SKM-1 (cell line): Measurements from ENCODE around the gene SLC35F2.
"Not testable (repeated sequence)": the region's sequence is repeated elsewhere in the genome, so short reads cannot be mapped to it uniquely, and the experiment has no call there.

Experiments
- DNase-seq: peaks from one replicate; lab custom pipeline; 2025; ENCODE audit not compliant: unreplicated experiment; lab: John Stamatoyannopoulos, UW

SLC35F2 gene

GRCh38 chr11:107791343-107792048 lies 67.1 kb downstream of the SLC35F2 start:
- DNase-seq, result no peak

DNA sequence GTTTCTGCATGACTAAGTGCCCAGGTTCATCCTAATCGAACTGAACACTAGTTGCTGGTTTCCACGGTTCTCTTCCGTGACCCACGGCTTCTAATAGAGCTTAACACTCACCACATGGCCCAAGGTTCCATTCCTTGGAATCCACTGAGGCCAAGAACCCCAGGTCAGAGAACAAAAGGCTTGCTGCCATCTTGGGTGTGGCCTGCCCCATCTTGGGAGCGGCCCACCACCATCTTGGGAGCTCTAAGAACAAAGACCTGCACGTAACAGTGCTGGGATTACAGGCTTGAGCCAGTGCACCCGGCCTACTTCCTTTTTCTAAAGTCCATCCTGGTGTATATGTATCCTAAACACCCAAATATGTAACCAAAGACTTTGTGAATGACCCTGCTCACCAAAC lies 68.8 kb downstream of the SLC35F2 start:
- no peak for DNase-seq

- no peak for DNase-seq
Measured at GRCh38 chr11:107787733-107788132, 70.9 kb downstream of the SLC35F2 start.

- no peak for DNase-seq
Measured at GRCh38 chr11:107785401-107785800, 73.2 kb downstream of the SLC35F2 start.

- DNase-seq, result no peak
Measured at GRCh38 chr11:107783121-107783520, 75.5 kb downstream of the SLC35F2 start.

- DNase-seq, result no peak
Measured at GRCh38 chr11:107780775-107781174, 77.8 kb downstream of the SLC35F2 start.

- DNase-seq, result no peak
Measured at GRCh38 chr11:107780136-107780535, 78.5 kb downstream of the SLC35F2 start.

DNA sequence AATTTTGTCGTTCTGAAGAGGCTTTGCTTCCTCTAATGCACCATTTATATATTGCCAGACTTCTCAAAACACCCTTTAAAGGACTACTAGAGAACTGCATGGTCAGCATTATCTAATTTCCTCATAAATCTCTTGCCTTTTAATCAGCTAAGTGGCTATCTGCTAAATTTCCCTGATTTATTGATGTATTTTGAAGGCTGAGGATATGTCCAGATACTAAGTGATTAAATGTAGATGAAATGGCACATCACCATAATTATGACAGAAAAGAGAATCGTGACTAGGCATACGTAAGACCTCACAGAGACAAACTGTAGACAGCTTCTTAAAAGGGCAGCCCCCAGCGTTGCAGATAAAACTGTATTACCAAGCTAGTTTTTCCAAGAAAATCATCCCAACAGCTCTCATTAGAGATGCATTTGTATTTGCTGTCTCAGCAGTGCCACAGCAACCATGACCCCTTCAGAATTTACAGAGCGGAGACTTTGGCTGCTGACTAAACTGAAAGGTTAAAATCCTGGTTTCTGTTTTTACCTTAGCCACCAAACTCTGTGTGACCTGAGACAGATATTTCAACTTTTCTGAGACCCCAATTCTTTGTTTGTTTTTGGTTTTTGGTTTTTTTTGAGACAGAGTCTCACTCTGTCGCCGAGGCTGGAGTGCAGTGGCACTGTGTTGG lies 79.6 kb downstream of the SLC35F2 start:
- DNase-seq, result no peak

GRCh38 chr11:107777110-107777509 lies 81.5 kb downstream of the SLC35F2 start:
- no peak for DNase-seq

GRCh38 chr11:107776062-107776461 lies 82.5 kb downstream of the SLC35F2 start:
- DNase-seq, result no peak

DNA sequence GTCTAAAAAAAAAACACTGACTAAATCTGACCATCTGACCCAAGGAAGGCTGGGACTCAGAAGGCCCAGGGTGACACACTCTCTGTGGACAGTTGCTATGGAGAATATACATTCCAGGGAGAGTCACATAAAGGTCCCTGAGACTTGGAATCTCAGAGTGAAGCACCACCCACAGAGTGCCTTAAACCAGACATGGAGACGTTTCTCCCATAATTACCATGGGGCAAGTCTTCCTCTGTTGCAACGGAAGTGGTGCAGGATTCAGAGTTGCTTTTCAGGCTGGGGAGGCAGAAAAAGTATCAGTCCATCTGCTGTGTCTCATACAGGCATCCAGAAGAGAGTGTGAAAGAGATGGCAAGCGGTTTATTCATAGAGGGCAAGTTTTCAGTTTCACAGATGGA lies 88.0 kb downstream of the SLC35F2 start:
- no peak for DNase-seq

DNA sequence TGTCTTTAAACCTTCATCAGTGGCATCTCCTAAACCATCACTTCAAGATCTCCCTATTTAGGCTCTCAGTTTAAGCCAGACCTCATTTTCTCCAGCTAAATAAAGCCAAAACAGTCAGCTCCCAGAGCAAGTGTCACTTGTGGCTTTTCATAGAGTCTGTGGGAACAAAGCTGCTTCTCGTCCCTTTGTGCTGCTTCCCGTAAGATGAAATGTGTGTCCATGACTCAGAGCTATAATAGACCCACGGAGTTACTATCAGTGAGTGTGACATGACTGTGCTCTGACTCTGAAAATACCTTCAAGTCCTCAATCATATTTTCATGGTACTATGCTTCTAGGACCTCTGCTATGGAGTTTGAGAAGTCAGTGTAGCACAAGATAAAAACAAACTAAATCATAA lies 89.4 kb downstream of the SLC35F2 start:
- DNase-seq, result no peak

- DNase-seq, result not testable (repeated sequence)
Measured at GRCh38 chr11:107758719-107759355, 99.8 kb downstream of the SLC35F2 start.

GRCh38 chr11:107757661-107758060 lies 100.9 kb downstream of the SLC35F2 start:
- no peak for DNase-seq

- DNase-seq, result no peak
Measured at GRCh38 chr11:107756553-107756952, 102.0 kb downstream of the SLC35F2 start.

- no peak for DNase-seq
Measured at GRCh38 chr11:107752949-107753822, 105.4 kb downstream of the SLC35F2 start.

- no peak for DNase-seq
Measured at GRCh38 chr11:107752508-107752907, 106.1 kb downstream of the SLC35F2 start.

GRCh38 chr11:107751082-107751481 lies 107.5 kb downstream of the SLC35F2 start:
- DNase-seq, result no peak

DNA sequence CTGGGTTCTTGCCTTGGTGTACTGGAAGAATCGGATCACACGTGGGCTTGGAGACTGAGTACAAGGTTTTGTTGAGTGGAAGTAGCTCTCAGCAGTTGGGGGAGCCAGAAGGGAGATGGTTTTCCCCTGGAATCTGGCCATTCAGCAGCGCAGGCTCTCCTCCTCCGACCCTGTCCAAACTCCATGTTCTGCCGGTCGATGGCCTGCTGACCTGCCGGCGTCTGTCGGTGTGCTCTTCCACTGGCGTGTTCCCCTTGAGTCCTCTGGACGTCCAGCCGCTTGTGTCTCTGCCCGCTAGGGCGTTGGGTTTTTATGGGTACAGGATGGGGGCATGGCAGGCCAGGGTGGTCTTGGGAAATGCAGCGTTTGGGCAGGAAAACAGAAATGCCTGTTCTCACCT lies 108.3 kb downstream of the SLC35F2 start:
- no peak for DNase-seq

DNA sequence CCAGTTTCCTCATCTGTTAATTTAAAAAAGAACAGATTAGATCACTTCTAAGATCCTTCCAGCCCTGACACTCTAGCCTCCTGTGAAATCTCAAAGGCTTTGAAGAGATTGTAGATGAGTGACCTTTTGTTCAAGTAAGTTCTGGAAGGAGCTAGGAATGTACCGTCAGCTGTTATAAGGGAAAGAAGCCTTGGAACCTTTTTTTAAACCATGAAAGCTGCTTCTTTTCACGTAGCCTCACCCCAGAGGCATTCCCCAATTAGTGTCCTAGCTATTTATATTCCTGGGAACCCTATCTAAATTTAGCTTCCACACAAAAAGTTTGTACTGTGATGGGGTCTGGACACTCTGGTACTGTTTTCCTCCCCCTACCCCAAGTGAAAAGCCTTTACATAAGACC lies 111.0 kb downstream of the SLC35F2 start:
- no peak for DNase-seq

GRCh38 chr11:107744736-107745135 lies 113.9 kb downstream of the SLC35F2 start:
- DNase-seq, result no peak
